GM21723 (cell line): ENCODE data around the gene SPAG17.

Experiments
- ATAC-seq: cut with Tn5 transposase; IDR thresholded peaks from one replicate; pipeline ENCODE4 v1.9.1; 2021; ENCODE audit warnings: mild to moderate bottlenecking, moderate library complexity; ENCODE audit not compliant: unreplicated experiment

SPAG17 gene

DNA sequence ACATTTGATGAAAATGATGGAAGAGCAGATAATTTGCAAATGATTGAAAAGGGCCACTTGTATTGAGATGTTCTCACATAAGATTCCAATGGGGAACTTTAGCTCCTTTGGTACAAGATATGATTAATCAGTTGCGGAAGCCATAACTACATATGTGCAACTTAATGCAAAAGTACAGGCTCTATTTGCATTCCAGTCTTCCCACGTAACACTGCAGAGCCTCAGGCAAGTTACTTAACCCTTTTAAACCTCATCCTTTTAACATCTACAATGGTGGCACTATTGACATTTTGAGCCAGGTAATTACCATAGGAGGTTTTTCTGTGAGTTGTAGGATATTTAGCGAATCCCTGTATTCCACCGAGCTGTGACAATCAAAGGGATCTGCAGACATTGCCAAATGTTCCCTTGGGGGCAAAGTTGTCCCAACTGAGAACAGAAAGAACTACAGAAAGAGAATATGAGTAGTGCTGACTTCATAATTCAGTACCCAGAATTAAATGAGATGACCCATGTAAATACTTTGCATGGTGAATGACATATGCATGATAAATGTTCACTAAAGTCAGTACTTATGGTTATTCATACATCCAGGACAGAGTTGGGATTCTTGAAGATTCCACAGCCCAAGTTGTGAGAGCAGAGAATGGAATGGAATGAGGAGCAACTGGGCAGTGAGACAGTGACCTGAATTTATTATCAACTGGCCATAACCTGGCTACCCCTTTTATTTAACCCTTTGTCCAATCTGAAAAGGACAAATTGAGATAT lies 62.6 kb downstream of the SPAG17 start:
- ATAC-seq = no peak

DNA sequence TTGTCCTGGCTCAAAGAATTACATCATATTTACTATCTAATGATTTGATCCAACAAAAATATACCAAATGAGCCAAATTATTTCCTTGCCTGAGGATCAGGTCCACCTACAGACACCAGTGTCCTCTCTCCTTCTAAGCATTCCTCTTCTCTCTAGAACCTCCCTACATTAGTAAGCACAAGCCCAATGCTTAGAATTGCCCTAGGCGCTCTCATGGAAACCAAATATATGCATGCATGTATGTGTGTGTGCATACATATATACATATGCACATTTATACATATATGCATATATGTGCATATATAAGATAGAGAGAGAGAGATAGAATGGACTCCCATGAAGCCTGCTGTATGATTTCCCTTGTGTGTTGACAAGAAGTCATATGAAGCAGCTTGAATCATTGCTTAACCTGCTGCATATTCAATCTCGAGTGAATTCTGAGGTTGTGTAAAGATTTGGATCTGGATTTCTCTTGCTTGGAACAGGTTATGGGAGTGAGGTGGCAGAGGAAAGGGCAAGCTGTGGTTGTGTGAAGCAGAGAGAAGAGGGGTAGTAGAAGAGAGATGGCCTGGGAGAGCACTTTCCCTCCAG lies 66.1 kb downstream of the SPAG17 start:
- no peak for ATAC-seq

DNA sequence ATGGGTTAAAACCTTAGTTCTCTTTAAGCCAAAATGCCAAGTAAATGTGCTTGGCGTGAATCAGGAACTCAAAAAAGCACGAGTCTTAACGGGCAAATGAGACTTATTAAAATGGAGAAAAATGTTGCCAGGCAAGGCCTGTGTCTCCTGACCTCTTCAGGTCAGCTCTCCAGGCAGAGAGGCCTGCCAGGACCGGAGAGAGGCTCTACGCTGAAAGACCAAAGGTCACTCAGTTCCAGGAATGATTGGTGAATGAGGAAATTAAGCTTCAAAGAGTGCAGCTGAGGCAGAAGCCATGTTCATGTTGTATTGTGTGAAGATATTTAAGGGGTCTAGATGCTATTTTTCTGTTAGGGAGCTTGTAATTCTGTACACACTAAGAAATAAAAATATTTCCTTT lies 66.6 kb downstream of the SPAG17 start:
- ATAC-seq = no peak

DNA sequence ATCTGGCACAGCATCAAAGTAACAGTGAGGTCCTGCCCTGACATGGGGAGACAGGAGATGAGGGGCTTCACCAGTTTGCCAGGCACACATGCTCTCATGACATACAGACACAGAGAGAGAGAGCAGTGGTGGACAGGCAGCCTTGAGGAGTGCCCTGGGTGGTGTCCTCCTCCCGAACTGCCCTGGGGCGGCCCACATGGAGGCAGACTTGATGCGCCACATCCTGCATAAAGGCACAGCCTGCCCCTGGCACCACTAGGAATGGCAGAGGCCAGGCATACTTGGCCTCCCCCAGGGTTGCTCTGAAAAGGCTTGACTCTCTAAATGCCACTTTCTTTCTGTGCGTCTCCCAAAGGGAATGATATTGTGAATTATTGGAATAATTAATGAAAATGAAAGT lies 67.5 kb downstream of the SPAG17 start:
- ATAC-seq = no peak

DNA sequence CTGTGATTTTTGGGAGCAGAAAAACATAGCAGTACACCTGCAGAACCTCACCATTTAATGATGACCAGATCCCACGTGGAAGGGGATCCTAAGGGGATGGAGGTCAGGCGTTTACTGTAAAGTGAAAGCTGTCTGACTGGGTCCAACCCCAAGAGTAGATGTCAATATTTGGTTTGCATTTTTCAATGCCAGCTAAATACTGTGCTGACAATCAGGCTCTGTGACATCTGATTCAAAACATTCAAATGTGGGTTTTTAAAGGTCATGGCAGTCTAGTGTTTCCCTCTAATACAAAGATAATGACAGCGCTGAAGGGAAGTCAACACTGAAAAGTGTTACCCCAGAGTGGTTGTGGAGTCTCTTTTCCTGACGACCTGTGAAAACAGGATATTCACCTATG lies 68.1 kb downstream of the SPAG17 start:
- ATAC-seq = no peak

DNA sequence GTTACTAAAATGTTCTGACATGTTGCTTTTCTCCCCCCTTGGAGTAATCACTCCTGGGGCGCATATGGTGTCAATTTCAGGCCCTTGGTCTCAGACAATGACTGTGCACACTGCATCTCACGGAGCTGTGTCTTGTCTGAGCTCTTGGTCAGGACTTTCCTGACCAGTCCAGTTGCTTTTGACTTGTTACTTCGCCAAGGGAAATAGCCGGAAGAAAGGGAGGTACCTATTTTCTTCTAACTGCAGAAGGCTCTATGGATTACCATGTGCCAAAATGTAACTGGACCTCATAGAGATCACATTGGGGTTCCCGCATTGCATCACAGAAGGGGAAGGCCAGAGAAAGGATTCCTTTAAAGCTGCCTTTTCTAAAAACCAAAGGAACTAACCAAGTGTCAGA lies 68.6 kb downstream of the SPAG17 start:
- no peak for ATAC-seq

DNA sequence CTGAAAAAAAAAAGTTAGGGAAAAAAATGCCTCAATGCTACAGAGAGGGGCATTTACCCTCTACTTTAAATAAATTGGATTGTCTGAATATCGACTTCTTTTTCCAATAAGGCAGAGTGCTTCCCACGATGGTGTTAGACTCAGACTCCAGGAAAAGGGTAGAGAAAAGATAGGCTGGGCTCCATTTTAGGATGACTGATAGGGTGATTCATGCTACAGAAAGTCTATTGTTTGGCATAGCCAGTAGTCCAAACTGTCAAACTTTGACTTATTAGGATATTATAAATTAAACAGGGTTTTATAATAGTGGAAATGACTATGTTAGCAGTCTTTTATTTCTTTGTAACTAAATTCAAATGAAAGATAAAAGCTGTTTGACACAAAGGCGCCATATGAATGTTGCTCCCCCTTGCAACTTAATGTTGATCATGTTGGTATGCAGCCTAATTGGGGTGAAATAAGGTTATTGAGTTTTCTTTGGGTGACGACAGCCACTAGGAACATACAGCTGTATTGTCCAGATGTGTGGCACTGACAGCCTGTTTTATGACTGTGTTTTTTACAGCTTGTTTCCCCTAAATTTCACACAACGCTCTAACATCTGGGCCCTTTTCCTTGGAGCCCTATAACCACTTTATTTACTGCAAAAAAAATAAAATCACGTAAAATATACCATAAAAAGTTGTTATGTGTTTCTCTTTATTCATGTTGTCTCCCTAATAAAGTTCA lies 69.3 kb downstream of the SPAG17 start:
- ATAC-seq = no peak

DNA sequence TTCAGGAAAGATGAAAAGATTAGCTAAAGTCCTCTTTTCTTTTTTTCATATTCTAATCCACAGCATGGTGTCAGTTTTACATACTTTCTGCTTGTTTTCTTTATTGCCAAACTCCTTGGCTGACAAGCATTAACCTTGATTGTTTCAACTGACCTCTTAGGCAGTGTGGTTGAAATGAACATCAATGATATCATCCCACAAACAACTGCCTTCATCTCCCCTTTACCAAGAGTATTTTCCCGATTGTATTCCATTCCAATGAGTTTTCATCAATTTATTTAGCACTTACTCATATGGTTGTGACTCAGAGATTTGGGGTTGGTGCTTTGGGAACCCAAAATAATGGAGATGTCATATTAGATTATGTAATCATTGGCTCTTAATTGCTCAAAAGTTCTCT lies 71.8 kb downstream of the SPAG17 start:
- no peak for ATAC-seq

DNA sequence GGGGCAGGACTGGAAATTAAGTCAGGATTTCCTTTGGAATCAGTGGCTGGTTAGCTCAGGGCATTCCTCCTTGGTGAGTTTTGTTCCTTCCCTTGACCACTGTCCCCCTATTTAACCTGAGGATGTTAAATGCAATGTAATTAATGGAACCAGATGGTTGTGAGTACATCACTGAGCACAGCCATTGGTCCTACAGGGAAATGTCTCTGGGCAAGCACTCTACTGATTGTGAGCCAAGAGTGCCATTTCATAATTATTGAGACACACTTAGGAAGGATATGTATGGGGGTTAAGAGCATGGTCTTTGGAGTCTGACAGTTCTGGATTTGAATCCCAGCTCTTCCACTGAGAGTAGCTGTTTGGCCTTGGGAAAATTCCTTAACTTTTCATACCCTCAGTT lies 74.4 kb downstream of the SPAG17 start:
- no peak for ATAC-seq

DNA sequence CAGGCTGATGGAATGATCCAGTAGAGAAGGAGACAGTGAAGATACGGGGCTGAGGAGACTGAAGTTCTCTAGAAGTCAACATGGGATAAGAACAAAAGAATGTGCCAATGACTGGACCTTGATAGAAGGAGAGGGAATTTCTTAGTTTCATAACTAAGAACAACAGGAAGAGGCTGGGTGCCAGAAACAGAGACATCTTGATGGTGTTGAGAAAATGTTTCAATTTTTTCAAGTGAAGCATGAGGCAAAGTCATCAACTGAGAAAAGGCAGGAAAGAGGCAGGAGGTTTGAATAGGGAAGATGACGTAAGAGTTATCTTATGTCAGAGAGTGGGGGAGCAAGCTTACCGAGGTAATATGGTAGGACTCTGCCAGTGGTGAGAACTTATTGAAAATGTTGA lies 80.1 kb downstream of the SPAG17 start:
- ATAC-seq = no peak

DNA sequence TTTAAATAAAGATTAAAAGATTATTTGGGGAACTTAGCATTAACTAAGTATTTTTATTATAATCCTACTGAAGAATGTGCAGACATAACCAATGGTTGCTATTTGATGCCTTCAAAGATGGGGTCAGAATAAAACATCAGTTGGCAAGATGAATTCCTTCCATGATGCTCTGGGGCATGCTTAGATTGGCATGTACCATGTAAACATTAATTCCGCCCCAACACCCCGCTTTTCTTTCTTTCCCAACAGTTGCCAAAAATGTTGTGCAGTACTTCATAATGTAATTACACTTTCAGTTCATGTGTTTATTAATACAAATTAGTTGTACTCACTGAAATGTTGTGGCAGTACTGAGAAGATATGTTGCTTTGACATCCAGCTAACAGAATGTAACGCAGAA lies 82.6 kb downstream of the SPAG17 start:
- no peak for ATAC-seq

DNA sequence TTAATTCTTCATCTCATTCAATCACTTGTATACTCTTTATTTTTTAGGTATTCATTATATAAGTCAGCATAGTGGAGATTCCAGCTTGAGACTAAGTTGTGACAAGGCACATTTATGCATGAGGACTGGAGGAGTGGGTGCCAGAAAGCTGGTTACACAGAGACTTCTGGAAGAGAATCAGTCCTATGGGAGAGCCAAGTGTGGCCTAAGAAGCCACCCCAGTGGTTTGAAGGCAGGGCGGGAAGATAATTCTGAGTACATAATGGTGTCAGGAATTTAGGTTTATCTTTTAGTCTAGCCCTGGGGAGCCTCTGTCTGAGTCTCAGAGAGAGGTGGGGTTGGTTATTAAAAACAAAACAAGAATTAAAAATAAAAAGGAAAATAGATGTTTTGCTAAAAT lies 83.0 kb downstream of the SPAG17 start:
- ATAC-seq = no peak

DNA sequence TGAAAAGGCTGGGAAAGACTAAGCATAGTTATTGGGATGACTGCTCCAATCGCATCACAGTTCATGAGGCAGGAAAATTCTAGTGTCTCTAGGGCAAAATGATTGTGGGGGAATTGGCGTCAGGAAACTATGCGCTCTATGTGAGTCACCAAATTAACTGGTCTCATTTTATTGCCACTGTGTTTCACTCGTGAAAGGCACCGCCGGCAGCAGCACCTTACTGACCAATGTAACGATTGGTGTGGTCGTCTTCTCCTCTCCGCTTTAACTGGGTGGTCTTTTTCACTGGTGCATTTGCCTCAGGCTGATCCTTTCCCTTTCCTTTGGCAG lies 83.5 kb downstream of the SPAG17 start:
- ATAC-seq = no peak

DNA sequence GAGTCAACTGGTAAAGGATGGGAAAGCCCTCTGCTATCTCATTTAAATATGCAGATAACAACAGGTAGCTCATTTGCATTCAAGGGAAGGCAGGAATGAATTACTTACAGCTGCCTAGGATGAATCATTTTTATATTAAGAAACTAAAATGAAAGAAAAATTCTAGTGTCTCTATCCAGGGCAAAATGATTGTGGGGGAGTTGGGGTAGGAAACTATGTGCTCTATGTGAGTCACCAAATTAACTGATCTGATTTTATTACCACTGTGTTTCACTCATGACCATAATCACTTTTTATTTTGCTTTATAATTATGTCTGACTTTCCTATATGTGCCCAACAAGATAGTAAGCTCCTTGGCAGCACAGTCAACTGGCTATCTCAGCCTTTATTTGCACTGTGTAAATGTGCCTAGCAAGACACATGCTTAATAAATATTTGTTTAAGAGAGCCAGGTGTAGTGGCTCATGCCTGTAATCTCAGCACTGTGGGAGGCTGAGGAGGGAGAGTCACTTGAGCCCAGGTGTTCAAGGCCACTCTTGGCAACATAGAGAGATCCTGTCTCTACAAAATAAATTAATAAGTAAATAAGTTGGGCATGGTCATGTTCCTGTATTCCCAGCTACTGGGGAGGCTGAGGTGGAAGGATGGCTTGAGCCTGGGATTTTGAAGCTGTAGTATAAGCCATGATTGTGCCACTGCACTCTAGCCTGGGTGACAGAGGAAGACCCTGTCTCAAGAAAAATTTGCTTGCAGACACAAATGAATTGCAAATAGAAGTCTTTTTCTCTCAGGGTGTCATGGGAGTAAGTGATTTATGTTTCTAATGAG lies 84.1 kb downstream of the SPAG17 start:
- ATAC-seq = no peak

DNA sequence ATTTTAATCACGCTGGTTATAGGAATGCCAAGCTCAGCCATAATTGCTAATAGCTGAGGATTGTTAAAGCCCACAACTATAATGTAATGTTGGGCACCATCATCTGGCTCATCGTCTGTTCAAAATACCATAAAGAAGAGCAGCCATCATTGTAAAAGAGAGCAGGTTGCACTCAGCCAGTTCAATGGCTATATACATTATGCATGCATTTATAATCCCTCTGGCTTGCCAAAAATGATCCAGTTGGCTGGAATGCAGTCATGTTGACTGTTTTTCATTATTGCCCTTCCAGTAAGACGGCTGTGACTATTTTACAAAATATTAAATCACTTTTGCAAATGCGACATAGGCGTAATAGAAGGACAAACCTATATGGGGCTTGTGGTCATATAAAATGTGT lies 85.3 kb downstream of the SPAG17 start:
- no peak for ATAC-seq

DNA sequence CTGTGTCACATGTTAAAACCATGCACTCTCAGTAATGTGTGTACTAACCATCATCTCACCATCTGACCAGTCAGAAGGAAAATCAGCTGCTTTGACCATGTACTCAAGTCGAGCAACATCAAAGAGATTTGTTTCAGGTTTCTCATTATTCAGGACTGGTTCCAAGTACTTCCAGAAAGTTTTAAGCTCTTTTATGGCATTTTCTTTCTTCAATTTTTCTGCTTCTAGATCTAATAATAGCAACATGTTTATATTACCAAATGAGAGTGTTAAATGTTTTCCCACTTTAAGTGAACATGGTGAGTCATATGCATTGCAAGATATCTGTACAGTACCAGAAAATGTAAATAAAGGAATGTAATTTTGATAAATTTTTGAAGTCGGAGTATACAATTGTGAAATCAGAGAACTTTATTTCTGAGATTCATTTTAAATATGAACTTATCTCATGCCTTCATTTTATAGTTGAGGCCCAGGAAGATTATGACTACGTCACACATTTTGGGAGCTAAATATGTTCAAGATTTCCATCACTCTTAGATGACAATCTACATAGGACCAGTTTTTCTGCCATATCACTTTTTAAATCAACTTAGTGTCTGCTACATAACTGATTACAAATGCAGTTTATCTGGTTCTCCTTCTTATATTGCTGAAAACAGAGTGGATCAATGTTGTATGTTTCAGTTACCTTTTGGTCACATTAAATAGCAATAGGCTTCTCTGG lies 87.2 kb downstream of the SPAG17 start:
- ATAC-seq = no peak

DNA sequence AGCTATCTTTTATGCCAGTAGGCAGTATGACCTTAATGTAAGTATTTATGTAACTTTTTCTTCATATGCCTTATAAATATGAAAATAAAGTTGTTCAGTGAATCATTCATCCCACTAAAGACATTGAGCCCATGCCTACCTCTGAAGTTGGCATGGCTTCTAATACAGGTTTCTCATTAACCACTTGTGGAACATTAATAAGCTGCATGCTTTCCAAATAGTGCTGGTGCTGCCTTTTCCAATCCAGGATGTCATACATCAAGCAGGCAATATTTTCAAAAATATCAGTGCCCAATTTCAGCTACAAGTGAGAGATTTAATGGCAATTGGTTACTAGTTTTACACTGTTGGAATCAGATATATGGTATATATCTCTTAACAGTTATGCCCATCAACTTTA lies 92.0 kb downstream of the SPAG17 start:
- ATAC-seq = no peak

DNA sequence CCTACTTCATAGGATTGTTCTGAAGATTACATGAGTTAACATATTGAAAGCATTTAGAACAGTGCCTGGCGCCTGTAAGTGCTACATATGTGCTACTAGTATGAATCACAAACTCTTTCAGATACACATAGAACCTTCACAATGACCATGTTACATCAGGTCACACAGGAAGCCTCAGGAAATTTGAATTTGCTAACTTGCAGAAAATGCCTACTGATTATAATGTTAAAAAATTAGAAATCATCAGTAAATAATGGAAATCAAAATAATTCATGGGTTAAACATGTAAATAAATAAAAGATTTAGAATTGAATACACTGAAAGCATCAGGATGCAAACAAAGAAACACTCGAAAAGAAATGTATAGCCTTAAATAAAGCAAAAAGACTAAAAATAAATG lies 94.9 kb downstream of the SPAG17 start:
- no peak for ATAC-seq

DNA sequence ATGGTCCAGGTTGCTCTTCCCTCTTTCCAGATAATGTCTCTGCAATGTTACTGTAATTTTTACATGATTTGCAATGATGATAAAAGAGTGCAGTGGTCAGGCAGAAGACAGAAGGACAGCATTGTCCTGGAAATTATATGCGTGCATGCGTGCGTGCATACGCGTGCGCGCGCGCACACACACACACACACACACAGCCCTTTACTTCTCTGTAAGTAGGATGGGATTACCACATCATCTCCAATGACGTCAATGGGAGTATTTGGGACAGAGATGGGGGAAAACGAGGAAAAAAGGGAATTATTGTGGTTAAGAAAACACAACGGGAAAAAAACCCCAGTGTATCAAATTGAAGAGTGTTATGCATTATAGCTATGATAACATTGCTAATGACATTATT lies 99.7 kb downstream of the SPAG17 start:
- ATAC-seq = no peak

DNA sequence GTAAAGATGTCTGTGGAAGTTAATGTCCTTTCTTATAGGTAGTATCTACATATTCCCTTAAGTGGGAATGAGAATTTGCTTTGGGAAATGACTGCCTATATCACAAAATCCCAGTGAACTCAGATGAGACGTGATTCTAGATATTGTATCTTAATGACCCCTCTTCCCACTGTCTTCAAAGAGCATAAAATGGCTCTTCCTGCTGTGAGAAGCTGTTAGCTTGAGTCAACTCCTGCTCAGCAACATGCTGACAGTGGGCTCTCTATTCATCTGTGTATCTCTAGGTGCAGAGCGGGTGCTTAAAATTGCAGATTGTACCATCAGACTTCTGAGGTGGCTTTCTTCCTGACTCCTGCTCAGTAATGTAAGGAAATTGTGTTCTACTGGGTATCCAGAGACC lies 100.6 kb downstream of the SPAG17 start:
- no peak for ATAC-seq

DNA sequence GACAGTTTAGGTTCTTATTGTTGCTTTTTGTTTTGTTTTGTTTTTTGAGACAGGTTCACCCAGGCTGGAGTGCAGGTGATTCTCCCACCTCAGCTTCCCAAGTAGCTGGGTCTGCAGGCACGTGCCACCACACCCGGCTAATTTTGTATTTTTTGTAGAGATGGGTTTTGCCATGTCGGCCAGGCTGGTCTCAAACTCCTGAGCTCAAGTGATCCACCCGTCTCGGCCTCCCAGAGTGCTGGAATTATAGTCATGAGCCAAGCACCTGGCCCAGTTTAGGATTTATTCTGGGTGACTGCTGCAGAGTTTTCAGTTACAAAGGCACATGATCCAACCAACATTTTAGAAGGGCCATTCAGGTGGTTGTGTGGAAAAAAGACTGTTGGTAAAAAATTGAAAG lies 102.0 kb downstream of the SPAG17 start:
- no peak for ATAC-seq
